Panc1 (cell line): ENCODE results near the gene RRBP1. TPM values are rescaled to one million over a fixed set of nuclear protein-coding genes. Genes with fewer than 3 reads are reported as not detected.

Experiments
- ATAC-seq: fragments of 200-7000 bp; cut with Tn5 transposase; 2 replicates; pipeline ENCODE4 v1.9.1; 2020; ENCODE audit warnings: mild to moderate bottlenecking, moderate library complexity
- BruUV-seq: library from RNA; stranded (reverse); fragments of 400-500 nt; replicated peaks from 2 replicates; lab custom pipeline; 2021; lab: Mats Ljungman, UMichigan
- CTCF ChIA-PET: fragments of 300-600 bp; sonication (Branson Sonifier 250); formaldehyde crosslinking; loops from one replicate; lab custom pipeline; 2022; ENCODE audit warnings: antibody characterized with exemption; lab: Charles Lee
- POLR2A ChIA-PET: fragments of 300-600 bp; sonication (Branson Sonifier 250); formaldehyde crosslinking; loops from one replicate; lab custom pipeline; 2022; ENCODE audit warnings: antibody characterized with exemption; lab: Charles Lee
- DNase-seq: peaks from one replicate; pipeline ENCODE4 v3.0.0-alpha.2; 2010; ENCODE audit warnings: low read depth, low spot score
- H3K27ac ChIP-seq: 2 replicates; pipeline ENCODE4 v1.5.1; 2011; ENCODE audit warnings: mild to moderate bottlenecking, low read length, inconsistent platforms
- H3K27me3 ChIP-seq: fragments of 200-500 bp; sonication (Bioruptor generic); 2 replicates; pipeline ENCODE4 v1.6.0; 2014; ENCODE audit warnings: low read length, inconsistent platforms; ENCODE audit not compliant: control insufficient read depth, insufficient read depth
- H3K36me3 ChIP-seq: fragments of 200-500 bp; sonication (Bioruptor generic); 2 replicates; pipeline ENCODE4 v1.5.1; 2014; ENCODE audit warnings: inconsistent platforms, mild to moderate bottlenecking, low read length, moderate library complexity; ENCODE audit not compliant: control insufficient read depth, insufficient read depth
- H3K4me1 ChIP-seq: 2 replicates; pipeline ENCODE4 v1.5.1; 2011; ENCODE audit warnings: inconsistent platforms, mild to moderate bottlenecking, low read length, moderate library complexity; ENCODE audit not compliant: control insufficient read depth, insufficient read depth
- H3K4me3 ChIP-seq, 2 experiments: 2 replicates each; pipeline ENCODE4 v1.5.1; 2011 to 2012; ENCODE audit warnings: low read depth in 2 of 2, low read length in 2 of 2, mild to moderate bottlenecking in 2 of 2, inconsistent platforms in 1 of 2, moderate library complexity in 1 of 2
- H3K9me3 ChIP-seq: fragments of 200-500 bp; sonication (Bioruptor generic); 2 replicates; pipeline ENCODE4 v1.5.1; 2014; ENCODE audit warnings: low read depth, mild to moderate bottlenecking, inconsistent platforms, low read length, moderate library complexity; ENCODE audit not compliant: control insufficient read depth, insufficient read depth
- POLR2AphosphoS5 ChIP-seq: IDR thresholded peaks from 2 replicates; pipeline ENCODE4 v1.6.1; 2012; ENCODE audit warnings: mild to moderate bottlenecking, low read depth, low read length, moderate library complexity
- SIN3A ChIP-seq: IDR thresholded peaks from 2 replicates; pipeline ENCODE4 v1.6.1; 2012; ENCODE audit warnings: low read depth, mild to moderate bottlenecking, low read length, moderate library complexity, borderline replicate concordance; ENCODE audit not compliant: insufficient read depth
- TCF7L2 ChIP-seq: IDR thresholded peaks from 2 replicates; pipeline ENCODE4 v1.6.1; 2011; ENCODE audit warnings: mild to moderate bottlenecking, low read depth, low read length, inconsistent platforms
- in situ Hi-C: cut with HindIII; loops from 2 replicates; pipeline ENCODE4 v1.10.0; 2016; ENCODE audit warnings: low sequenced_read_pairs, low pct_unique_long_range_greater_than_20kb
- intact Hi-C: fragments of 100-400 bp; cut with micrococcal nuclease; formaldehyde crosslinking; loops from one replicate; pipeline ENCODE4 v1.10.0; 2022; ENCODE audit not compliant: unreplicated experiment
- total RNA-seq: library from RNA; stranded (reverse); gene quantifications from one replicate; pipeline ENCODE4 v1.2.1, GENCODE V29; 2021; ENCODE audit not compliant: unreplicated experiment
- TF ChIP-seq, protein P1 (sequence below): fragments of 450-650 bp; IDR thresholded peaks from 2 replicates; pipeline ENCODE4 v1.5.1; 2017; ENCODE audit warnings: mild to moderate bottlenecking
- TF ChIP-seq, protein P2 (sequence below), 2 experiments: IDR thresholded peaks; 2 replicates each; pipeline ENCODE4 v1.6.1; 2011 to 2012; ENCODE audit warnings: low read depth in 2 of 2, control low read depth in 1 of 2, low read length in 1 of 2, mild to moderate bottlenecking in 1 of 2, moderate library complexity in 1 of 2; ENCODE audit not compliant: insufficient read depth in 1 of 2

The RRBP1 gene
- total RNA-seq, 1 experiment from 2014 or later = 152 TPM

DNA sequence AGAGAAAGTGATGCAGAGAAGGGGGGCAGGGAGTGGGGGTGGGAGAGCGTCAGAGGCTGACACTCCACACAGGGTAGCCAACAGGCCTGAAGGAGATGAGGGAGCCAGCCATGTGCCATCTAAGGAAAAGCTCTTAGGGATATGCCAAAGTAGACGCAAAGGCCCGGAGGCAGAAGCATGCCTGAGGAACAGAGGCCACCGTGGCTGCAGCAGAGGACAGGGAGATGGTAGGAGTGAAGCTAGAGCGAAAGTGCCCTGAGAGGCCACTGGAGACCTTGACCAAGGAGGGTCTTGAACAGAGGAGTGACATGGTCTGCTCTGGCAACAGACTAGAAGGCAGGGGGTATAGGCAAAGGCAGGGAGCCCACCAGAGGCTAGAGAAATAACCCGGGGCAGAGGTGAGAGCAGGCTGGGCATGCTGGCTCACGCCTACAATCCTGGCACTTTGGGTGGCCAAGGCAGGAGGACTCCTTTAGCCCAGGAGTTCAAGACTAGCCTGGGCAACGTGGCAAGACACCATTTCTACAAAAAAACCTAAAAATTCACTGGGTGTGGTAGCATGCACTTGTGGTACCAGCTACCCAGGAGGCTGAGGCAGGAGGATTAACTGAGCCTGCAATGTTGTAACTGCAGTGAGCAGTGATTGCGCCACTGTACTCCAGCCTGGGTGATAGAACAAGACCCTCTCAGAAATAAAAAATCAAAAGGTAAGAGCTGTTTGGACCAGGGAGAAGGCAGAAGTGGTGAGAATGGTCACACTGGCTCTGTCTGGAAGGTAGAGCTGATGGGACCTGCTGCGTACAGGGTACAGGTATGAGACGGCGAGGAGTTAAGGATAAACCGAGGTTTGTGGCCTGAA, 6.3 kb downstream of the RRBP1 start:
- Histone ChIP-seq H3K9me3 (no peaks in the 10 kb centered on the region), H3K36me3 (peaks cover 4% of the 10 kb centered on the region), H3K27ac (no peak overlapping the region), H3K27me3 (no peaks in the 10 kb centered on the region), H3K4me1 (peaks cover 24% of the 10 kb centered on the region), H3K4me3 (no peak overlapping the region)
- BruUV-seq = no TSS peak
- intact Hi-C loops = no loop called here
- CTCF ChIA-PET = no interaction called here
- DNase-seq (no peak), ATAC-seq (no peak)
- TF ChIP-seq, protein P1, sequence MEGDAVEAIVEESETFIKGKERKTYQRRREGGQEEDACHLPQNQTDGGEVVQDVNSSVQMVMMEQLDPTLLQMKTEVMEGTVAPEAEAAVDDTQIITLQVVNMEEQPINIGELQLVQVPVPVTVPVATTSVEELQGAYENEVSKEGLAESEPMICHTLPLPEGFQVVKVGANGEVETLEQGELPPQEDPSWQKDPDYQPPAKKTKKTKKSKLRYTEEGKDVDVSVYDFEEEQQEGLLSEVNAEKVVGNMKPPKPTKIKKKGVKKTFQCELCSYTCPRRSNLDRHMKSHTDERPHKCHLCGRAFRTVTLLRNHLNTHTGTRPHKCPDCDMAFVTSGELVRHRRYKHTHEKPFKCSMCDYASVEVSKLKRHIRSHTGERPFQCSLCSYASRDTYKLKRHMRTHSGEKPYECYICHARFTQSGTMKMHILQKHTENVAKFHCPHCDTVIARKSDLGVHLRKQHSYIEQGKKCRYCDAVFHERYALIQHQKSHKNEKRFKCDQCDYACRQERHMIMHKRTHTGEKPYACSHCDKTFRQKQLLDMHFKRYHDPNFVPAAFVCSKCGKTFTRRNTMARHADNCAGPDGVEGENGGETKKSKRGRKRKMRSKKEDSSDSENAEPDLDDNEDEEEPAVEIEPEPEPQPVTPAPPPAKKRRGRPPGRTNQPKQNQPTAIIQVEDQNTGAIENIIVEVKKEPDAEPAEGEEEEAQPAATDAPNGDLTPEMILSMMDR = no peak
- TF ChIP-seq SIN3A (no peak), TCF7L2 (no peak), POLR2AphosphoS5 (no peak)
- TF ChIP-seq, protein P2, sequence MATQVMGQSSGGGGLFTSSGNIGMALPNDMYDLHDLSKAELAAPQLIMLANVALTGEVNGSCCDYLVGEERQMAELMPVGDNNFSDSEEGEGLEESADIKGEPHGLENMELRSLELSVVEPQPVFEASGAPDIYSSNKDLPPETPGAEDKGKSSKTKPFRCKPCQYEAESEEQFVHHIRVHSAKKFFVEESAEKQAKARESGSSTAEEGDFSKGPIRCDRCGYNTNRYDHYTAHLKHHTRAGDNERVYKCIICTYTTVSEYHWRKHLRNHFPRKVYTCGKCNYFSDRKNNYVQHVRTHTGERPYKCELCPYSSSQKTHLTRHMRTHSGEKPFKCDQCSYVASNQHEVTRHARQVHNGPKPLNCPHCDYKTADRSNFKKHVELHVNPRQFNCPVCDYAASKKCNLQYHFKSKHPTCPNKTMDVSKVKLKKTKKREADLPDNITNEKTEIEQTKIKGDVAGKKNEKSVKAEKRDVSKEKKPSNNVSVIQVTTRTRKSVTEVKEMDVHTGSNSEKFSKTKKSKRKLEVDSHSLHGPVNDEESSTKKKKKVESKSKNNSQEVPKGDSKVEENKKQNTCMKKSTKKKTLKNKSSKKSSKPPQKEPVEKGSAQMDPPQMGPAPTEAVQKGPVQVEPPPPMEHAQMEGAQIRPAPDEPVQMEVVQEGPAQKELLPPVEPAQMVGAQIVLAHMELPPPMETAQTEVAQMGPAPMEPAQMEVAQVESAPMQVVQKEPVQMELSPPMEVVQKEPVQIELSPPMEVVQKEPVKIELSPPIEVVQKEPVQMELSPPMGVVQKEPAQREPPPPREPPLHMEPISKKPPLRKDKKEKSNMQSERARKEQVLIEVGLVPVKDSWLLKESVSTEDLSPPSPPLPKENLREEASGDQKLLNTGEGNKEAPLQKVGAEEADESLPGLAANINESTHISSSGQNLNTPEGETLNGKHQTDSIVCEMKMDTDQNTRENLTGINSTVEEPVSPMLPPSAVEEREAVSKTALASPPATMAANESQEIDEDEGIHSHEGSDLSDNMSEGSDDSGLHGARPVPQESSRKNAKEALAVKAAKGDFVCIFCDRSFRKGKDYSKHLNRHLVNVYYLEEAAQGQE (IDR thresholded peaks at IDR 0.05; ENCODE audit: insufficient read depth in 1 of 2, low read depth in 2 of 2, low read length in 1 of 2) = no peak
- POLR2A ChIA-PET = interaction anchor here (0.6 kb wide), 1 partner anchor 27 kb away, joined by 4 read pairs; no protein-coding TSS in a partner anchor
- in situ Hi-C loops = no loop called here

DNA sequence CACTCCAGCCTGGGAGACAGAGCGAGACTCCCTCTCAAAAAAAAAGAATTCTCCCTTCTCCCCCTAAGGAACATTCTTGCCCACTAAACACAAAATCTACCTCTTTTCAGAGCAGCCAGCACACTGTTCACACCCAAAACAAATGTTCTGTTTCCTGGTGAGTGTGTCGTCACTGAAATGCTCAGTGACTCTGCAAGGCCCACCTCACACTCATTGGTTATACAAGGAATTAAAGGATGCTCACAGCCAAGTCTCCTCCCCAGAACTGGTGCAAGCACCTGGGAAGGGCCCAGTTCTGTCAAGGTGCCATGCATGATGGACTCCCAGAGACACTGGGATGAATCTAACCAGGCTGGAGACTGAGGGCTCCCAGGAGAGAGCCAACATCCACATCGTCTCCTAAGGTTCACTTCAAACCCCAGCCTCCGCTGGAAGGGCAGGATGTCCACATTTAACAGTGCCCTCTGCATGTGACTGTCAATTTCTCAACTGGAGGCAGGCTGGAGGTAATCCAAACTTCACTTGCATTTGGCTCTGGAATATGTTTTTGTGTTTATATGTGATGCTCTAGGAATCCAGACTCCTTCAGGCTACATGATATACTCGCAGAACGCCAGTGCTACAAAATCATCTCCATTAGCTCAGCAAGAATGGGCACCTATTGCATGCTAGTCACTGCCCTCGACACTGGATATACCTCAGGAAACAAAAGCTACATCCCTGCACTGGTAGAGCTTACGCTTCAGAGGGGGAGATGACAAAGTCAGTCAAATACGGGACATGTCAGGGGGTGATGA, 7.1 kb downstream of the RRBP1 start:
- in situ Hi-C loops = no loop called here
- POLR2A ChIA-PET = no interaction called here

More for the DNA sequence above, 7.1 kb downstream of the RRBP1 start:
- TF ChIP-seq SIN3A (no peak), TCF7L2 (no peak), POLR2AphosphoS5 (no peak)
- TF ChIP-seq, protein P1 = no peak
- TF ChIP-seq, protein P2 (IDR thresholded peaks at IDR 0.05; ENCODE audit: insufficient read depth in 1 of 2, low read depth in 2 of 2, low read length in 1 of 2) = no peak
- Histone ChIP-seq H3K27ac (no peak overlapping the region), H3K27me3 (no peaks in the 10 kb centered on the region), H3K9me3 (no peaks in the 10 kb centered on the region), H3K4me1 (peaks cover 19% of the 10 kb centered on the region), H3K36me3 (peaks cover 4% of the 10 kb centered on the region; the same call in 1 of the 2 replicates), H3K4me3 (no peak overlapping the region)
- DNase-seq = no peak
- no peak for ATAC-seq
- CTCF ChIA-PET = no interaction called here
- intact Hi-C loops = no loop called here
- BruUV-seq = no TSS peak
